HCT116 (cell line): Measurements from ENCODE around the gene TRIM66. TPM values are rescaled to one million over a fixed set of nuclear protein-coding genes. Genes with fewer than 3 reads are reported as not detected.

Source experiments
- ATAC-seq: fragments of 200-7000 bp; cut with Tn5 transposase; 2 replicates; pipeline ENCODE4 v1.9.1; 2020; ENCODE audit warnings: mild to moderate bottlenecking, moderate library complexity
- BruUV-seq: library from RNA; stranded (reverse); fragments of 400-500 nt; replicated peaks from 2 replicates; lab custom pipeline; 2021; lab: Mats Ljungman, UMichigan
- CTCF ChIA-PET: fragments of 300-600 bp; sonication (Branson Sonifier 250); formaldehyde crosslinking; loops from one replicate; lab custom pipeline; 2021; ENCODE audit warnings: antibody characterized with exemption; lab: Charles Lee
- POLR2A ChIA-PET: fragments of 300-600, 350-600 bp; sonication (Branson Sonifier 250); formaldehyde crosslinking; loops from one replicate; lab custom pipeline; 2021; ENCODE audit warnings: antibody characterized with exemption; lab: Charles Lee
- RAD21 ChIA-PET, 2 experiments: fragments of 300-600 bp; sonication (Branson Sonifier 250); formaldehyde crosslinking; loops; one replicate each; lab custom pipeline; 2023; ENCODE audit warnings: low total read pairs in 2 of 2; ENCODE audit not compliant: uncharacterized antibody in 2 of 2, unreplicated experiment in 2 of 2, low non-redundant PET in 1 of 2; lab: Charles Lee
- DNase-seq: peaks from one replicate; pipeline ENCODE4 v3.0.0-alpha.2; 2010; ENCODE audit warnings: low read depth, low spot score
- H2AFZ ChIP-seq: fragments of 200-600 bp; shearing (Covaris generic), sonication (generic); 2 replicates; pipeline ENCODE4 v1.6.1; 2017; ENCODE audit warnings: low read depth, mixed run types, mixed read lengths, antibody characterized with exemption, low read length; ENCODE audit not compliant: poor library complexity, severe bottlenecking
- H3K27ac ChIP-seq: 2 replicates; pipeline ENCODE4 v1.5.1; 2012; ENCODE audit warnings: low read depth, low read length
- H3K27me3 ChIP-seq: fragments of 200-600 bp; sonication (generic); 2 replicates; pipeline ENCODE4 v1.6.1; 2016; ENCODE audit warnings: mixed run types, low read length, mixed read lengths; ENCODE audit not compliant: insufficient read depth
- H3K36me3 ChIP-seq, 2 experiments: fragments of 200-500 bp in 1 of 2; fragments of 200-600 bp in 1 of 2; sonication (Bioruptor generic) in 1 of 2; sonication (generic) in 1 of 2; 2 replicates each; pipeline versions ENCODE4 v1.5.1 to v1.6.1; 2014 to 2016; ENCODE audit warnings: low read length in 2 of 2, inconsistent platforms in 1 of 2, mixed read lengths in 1 of 2, mixed run types in 1 of 2; ENCODE audit not compliant: insufficient read depth in 2 of 2, control insufficient read depth in 1 of 2
- H3K4me1 ChIP-seq, 2 experiments: fragments of 200-600 bp in 1 of 2; sonication (generic) in 1 of 2; 2 replicates each; pipeline versions ENCODE4 v1.5.1 to v1.6.1; 2012 to 2017; ENCODE audit warnings: low read length in 2 of 2, inconsistent platforms in 1 of 2, mild to moderate bottlenecking in 1 of 2, mixed read lengths in 1 of 2, mixed run types in 1 of 2, moderate library complexity in 1 of 2; ENCODE audit not compliant: insufficient read depth in 2 of 2, control insufficient read depth in 1 of 2
- H3K4me2 ChIP-seq: fragments of 200-600 bp; sonication (generic); 2 replicates; pipeline ENCODE4 v1.6.1; 2017; ENCODE audit warnings: mixed run types, low read length, mixed read lengths
- H3K4me3 ChIP-seq, 2 experiments: fragments of 200-600 bp in 1 of 2; sonication (generic) in 1 of 2; replicated peaks in 1 of 2; 2 replicates each; pipeline ENCODE4 v1.5.1; 2011 to 2016; ENCODE audit warnings: low read length in 2 of 2, control low read depth in 1 of 2, low read depth in 1 of 2, mild to moderate bottlenecking in 1 of 2, mixed read lengths in 1 of 2, mixed run types in 1 of 2
- H3K79me2 ChIP-seq: fragments of 200-600 bp; sonication (generic); 2 replicates; pipeline ENCODE4 v1.6.1; 2017; ENCODE audit warnings: mild to moderate bottlenecking, mixed run types, low read length, moderate library complexity, mixed read lengths; ENCODE audit not compliant: insufficient read depth
- H3K9ac ChIP-seq: fragments of 200-600 bp; sonication (generic); 2 replicates; pipeline ENCODE4 v1.6.1; 2016; ENCODE audit warnings: low read length, mixed read lengths
- H3K9me2 ChIP-seq: fragments of 200-600 bp; sonication (generic), shearing (Covaris generic); 2 replicates; pipeline ENCODE4 v1.6.1; 2017; ENCODE audit warnings: mixed run types, mild to moderate bottlenecking, moderate library complexity; ENCODE audit not compliant: insufficient read depth
- H3K9me3 ChIP-seq, 2 experiments: fragments of 200-500 bp in 1 of 2; fragments of 200-600 bp in 1 of 2; sonication (Bioruptor generic) in 1 of 2; sonication (generic) in 1 of 2; 2 replicates each; pipeline ENCODE4 v1.6.1; 2014 to 2017; ENCODE audit warnings: low read length in 2 of 2, mixed read lengths in 2 of 2, inconsistent platforms in 1 of 2, low read depth in 1 of 2, mild to moderate bottlenecking in 1 of 2, mixed run types in 1 of 2, moderate library complexity in 1 of 2; ENCODE audit not compliant: control insufficient read depth in 1 of 2, insufficient read depth in 1 of 2
- H4K20me1 ChIP-seq: fragments of 200-600 bp; sonication (generic), shearing (Covaris generic); 2 replicates; pipeline ENCODE4 v1.6.1; 2017; ENCODE audit warnings: mixed run types, mild to moderate bottlenecking, moderate library complexity; ENCODE audit not compliant: insufficient read depth
- CBX3 ChIP-seq: IDR thresholded peaks from 2 replicates; pipeline ENCODE4 v1.6.1; 2012; ENCODE audit warnings: low read depth
- EGR1 ChIP-seq: IDR thresholded peaks from 2 replicates; pipeline ENCODE4 v1.6.1; 2012; ENCODE audit warnings: low read depth
- ELF1 ChIP-seq: IDR thresholded peaks from 2 replicates; pipeline ENCODE4 v1.6.1; 2012; ENCODE audit warnings: low read depth, borderline replicate concordance
- EZH2 ChIP-seq: fragments of 200-600 bp; sonication (generic); IDR thresholded peaks from 2 replicates; pipeline ENCODE4 v1.6.1; 2017; ENCODE audit warnings: antibody characterized with exemption, mixed run types
- FOSL1 ChIP-seq: IDR thresholded peaks from 2 replicates; pipeline ENCODE4 v1.6.1; 2012; ENCODE audit warnings: low read depth
- JUND ChIP-seq: IDR thresholded peaks from 2 replicates; pipeline ENCODE4 v1.6.1; 2012
- MAX ChIP-seq: IDR thresholded peaks from 2 replicates; pipeline ENCODE4 v1.6.1; 2012
- POLR2A ChIP-seq: IDR thresholded peaks from 2 replicates; pipeline ENCODE4 v1.7.0; 2011; ENCODE audit warnings: borderline replicate concordance; ENCODE audit not compliant: insufficient read depth, insufficient read length; ENCODE audit errors: extremely low read depth
- RAD21 ChIP-seq: IDR thresholded peaks from 2 replicates; pipeline ENCODE4 v1.6.1; 2012; ENCODE audit warnings: low read depth, mild to moderate bottlenecking
- SRF ChIP-seq: IDR thresholded peaks from 2 replicates; pipeline ENCODE4 v1.6.1; 2012; ENCODE audit warnings: low read depth
- TCF7L2 ChIP-seq: IDR thresholded peaks from 2 replicates; pipeline ENCODE4 v1.7.0; 2011; ENCODE audit warnings: borderline replicate concordance, inconsistent platforms; ENCODE audit not compliant: insufficient read depth, insufficient read length; ENCODE audit errors: extremely low read depth
- YY1 ChIP-seq: IDR thresholded peaks from 2 replicates; pipeline ENCODE4 v1.6.1; 2011; ENCODE audit warnings: low read length, low read depth, moderate library complexity, mild to moderate bottlenecking; ENCODE audit not compliant: insufficient replicate concordance; ENCODE audit errors: extremely low read depth
- ZBTB33 ChIP-seq: IDR thresholded peaks from 2 replicates; pipeline ENCODE4 v1.6.1; 2011; ENCODE audit warnings: mild to moderate bottlenecking, low read length, moderate library complexity; ENCODE audit not compliant: insufficient replicate concordance; ENCODE audit errors: extremely low read depth
- intact Hi-C: fragments of 100-400 bp; cut with micrococcal nuclease; formaldehyde crosslinking; loops from 2 replicates; pipeline ENCODE4 v1.10.0; 2022
- total RNA-seq: library from RNA; stranded (reverse); gene quantifications from one replicate; pipeline ENCODE4 v1.2.1, GENCODE V29; 2021; ENCODE audit not compliant: unreplicated experiment
- TF ChIP-seq, protein P1 (sequence below): IDR thresholded peaks from 2 replicates; pipeline ENCODE4 v1.6.1; 2012; ENCODE audit warnings: low read depth

The TRIM66 gene
- total RNA-seq, 1 experiment from 2014 or later = 24.8 TPM

- peak; percentile 40; the same call in 1 of the 2 replicates for ATAC-seq
- Histone ChIP-seq H3K9ac (peak overlapping the region; percentile 16), H2AFZ (no peak overlapping the region), H3K36me3 (no peaks in the 10 kb centered on the region), H3K9me2 (no peaks in the 10 kb centered on the region), H3K4me3 (peak overlapping the region in 1 of 2 experiments; percentile 6; a peak in 1 of 4 replicates), H3K4me1 (peaks cover 52 to 63% of the 10 kb centered on the region in 2 experiments), H3K9me3 (no peaks in the 10 kb centered on the region), H3K27ac (peak overlapping the region; percentile 0; the same call in 1 of the 2 replicates)
- RAD21 ChIA-PET = no interaction called here
- no peak for TF ChIP-seq FOSL1
- peak; percentile 76 for TF ChIP-seq EGR1
- TF ChIP-seq EZH2 = no peak
- TF ChIP-seq, all 23 proteins: peak for 1
- no peaks in the 10 kb centered on the region for H3K27me3 ChIP-seq
- POLR2A ChIA-PET = interaction anchor here (0.7 to 1.4 kb wide), 2 partner anchors 8 to 29 kb away, joined by 3 to 4 read pairs; no protein-coding TSS in a partner anchor
- no peaks in the 10 kb centered on the region for H4K20me1 ChIP-seq
- peak overlapping the region; percentile 52 for H3K4me2 ChIP-seq
- CTCF ChIA-PET = no interaction called here
- H3K79me2 ChIP-seq = no peaks in the 10 kb centered on the region
- no TSS peak for BruUV-seq
- intact Hi-C loops = no loop called here
- no peak for DNase-seq
Observed at GRCh38 chr11:8717544-8717875, 35.0 kb upstream of the TRIM66 start.

GRCh38 chr11:8715501-8715900 is 33.0 kb upstream of the TRIM66 start:
- ChIA-PET RAD21 (no interaction called here), CTCF (no interaction called here), POLR2A (interaction anchor here (1.6 kb wide), 1 partner anchor 27 kb away, joined by 4 read pairs; no protein-coding TSS in a partner anchor)
- TF ChIP-seq ZBTB33 (no peak), YY1 (no peak), RAD21 (no peak), JUND (no peak), EZH2 (no peak), POLR2A (no peak), ELF1 (no peak), TCF7L2 (no peak), MAX (no peak), SRF (no peak), CBX3 (no peak)
- TF ChIP-seq, protein P1, sequence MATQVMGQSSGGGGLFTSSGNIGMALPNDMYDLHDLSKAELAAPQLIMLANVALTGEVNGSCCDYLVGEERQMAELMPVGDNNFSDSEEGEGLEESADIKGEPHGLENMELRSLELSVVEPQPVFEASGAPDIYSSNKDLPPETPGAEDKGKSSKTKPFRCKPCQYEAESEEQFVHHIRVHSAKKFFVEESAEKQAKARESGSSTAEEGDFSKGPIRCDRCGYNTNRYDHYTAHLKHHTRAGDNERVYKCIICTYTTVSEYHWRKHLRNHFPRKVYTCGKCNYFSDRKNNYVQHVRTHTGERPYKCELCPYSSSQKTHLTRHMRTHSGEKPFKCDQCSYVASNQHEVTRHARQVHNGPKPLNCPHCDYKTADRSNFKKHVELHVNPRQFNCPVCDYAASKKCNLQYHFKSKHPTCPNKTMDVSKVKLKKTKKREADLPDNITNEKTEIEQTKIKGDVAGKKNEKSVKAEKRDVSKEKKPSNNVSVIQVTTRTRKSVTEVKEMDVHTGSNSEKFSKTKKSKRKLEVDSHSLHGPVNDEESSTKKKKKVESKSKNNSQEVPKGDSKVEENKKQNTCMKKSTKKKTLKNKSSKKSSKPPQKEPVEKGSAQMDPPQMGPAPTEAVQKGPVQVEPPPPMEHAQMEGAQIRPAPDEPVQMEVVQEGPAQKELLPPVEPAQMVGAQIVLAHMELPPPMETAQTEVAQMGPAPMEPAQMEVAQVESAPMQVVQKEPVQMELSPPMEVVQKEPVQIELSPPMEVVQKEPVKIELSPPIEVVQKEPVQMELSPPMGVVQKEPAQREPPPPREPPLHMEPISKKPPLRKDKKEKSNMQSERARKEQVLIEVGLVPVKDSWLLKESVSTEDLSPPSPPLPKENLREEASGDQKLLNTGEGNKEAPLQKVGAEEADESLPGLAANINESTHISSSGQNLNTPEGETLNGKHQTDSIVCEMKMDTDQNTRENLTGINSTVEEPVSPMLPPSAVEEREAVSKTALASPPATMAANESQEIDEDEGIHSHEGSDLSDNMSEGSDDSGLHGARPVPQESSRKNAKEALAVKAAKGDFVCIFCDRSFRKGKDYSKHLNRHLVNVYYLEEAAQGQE = no peak
- intact Hi-C loops = no loop called here
- Histone ChIP-seq H3K27ac (no peak overlapping the region), H3K4me3 (no peak overlapping the region), H3K4me1 (peaks cover 34 to 43% of the 10 kb centered on the region in 2 experiments), H3K9ac (no peak overlapping the region), H3K27me3 (no peaks in the 10 kb centered on the region), H3K4me2 (no peak overlapping the region), H3K9me2 (no peaks in the 10 kb centered on the region), H3K79me2 (no peaks in the 10 kb centered on the region), H2AFZ (no peak overlapping the region), H4K20me1 (no peaks in the 10 kb centered on the region), H3K9me3 (no peaks in the 10 kb centered on the region), H3K36me3 (no peaks in the 10 kb centered on the region)
- no peak for ATAC-seq
- DNase-seq = no peak
- no TSS peak for BruUV-seq
